Stimulated activated CD8-positive, alpha-beta memory T cell treated with anti-CD3 and anti-CD28 coated beads, Interleukin-15, amount 100 ng/mL, for 24 hours (primary cell): ENCODE results near the gene CALHM3.

ENCODE experiments used
- DNase-seq: peaks from one replicate; pipeline ENCODE4 v3.0.0-alpha.2; 2020; ENCODE audit warnings: low read depth

Gene CALHM3

GRCh38 chr10:103449208-103450144, 29.6 kb downstream of the CALHM3 start:
- DNase-seq = no peak

GRCh38 chr10:103448746-103449145, 30.3 kb downstream of the CALHM3 start:
- no peak for DNase-seq

- no peak for DNase-seq
These were observed 31.9 kb downstream of the CALHM3 start for GRCh38 chr10:103447187-103447586.

GRCh38 chr10:103445767-103446567, 33.1 kb downstream of the CALHM3 start:
- no peak for DNase-seq

- no peak for DNase-seq
These were observed 33.7 kb downstream of the CALHM3 start for GRCh38 chr10:103445366-103445765.

GRCh38 chr10:103444478-103444877, 34.6 kb downstream of the CALHM3 start:
- no peak for DNase-seq

GRCh38 chr10:103443475-103444185, 35.4 kb downstream of the CALHM3 start:
- DNase-seq = no peak

- no peak for DNase-seq
These were observed 37.0 kb downstream of the CALHM3 start for GRCh38 chr10:103442031-103442461.

GRCh38 chr10:103441611-103442010, 37.4 kb downstream of the CALHM3 start:
- no peak for DNase-seq

- DNase-seq = no peak
These were observed 37.8 kb downstream of the CALHM3 start for GRCh38 chr10:103441206-103441605.

GRCh38 chr10:103440416-103440815, 38.6 kb downstream of the CALHM3 start:
- no peak for DNase-seq

GRCh38 chr10:103439776-103440175, 39.3 kb downstream of the CALHM3 start:
- no peak for DNase-seq

GRCh38 chr10:103433858-103434257, 45.2 kb downstream of the CALHM3 start:
- DNase-seq = no peak

- DNase-seq = no peak
These were observed 47.1 kb downstream of the CALHM3 start for GRCh38 chr10:103431902-103432301.

- DNase-seq = no peak
These were observed 49.4 kb downstream of the CALHM3 start for GRCh38 chr10:103429647-103430046.

GRCh38 chr10:103428989-103429643, 49.9 kb downstream of the CALHM3 start:
- no peak for DNase-seq

- no peak for DNase-seq
These were observed 51.2 kb downstream of the CALHM3 start for GRCh38 chr10:103427866-103428265.

- no peak for DNase-seq
These were observed 55.3 kb downstream of the CALHM3 start for GRCh38 chr10:103423748-103424147.
